ENCODE measurements around the gene PPIB.

PPIB gene

DNA sequence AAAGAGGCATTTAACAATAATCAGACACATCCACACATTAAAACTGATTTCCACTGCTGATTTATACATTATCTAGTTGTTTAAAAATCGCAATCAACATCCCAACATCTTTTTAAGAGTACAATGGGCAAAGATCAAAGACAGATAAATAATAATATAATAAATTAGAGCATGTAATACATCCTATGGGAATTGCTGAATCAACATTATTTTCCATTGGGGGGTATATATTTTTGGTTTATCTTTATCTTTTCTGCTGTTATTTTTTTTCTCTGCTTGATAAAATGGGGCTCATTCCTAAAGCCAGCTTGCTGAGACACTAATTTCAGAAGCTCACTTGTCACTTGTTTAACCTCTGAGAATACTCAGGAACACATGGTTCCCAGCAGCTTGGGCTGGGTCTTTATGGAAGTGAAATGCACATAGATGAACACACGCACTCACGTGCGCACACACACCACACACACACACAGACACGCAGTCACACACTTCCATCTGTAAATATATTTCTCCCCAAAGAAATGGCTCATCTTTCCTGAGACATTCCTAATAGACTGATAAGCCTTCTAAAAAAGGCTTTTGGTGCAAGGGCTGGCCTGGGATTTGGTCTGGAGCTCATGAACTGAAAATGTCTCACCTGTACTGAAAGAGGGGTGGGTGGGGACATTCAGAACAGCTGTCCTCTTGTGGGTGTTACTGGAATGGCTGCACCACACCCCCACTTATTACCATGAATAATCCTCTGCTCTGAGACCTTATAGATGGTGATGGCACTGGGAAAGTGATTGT is 3.5 kb upstream of the PPIB start:
- TF ChIP-seq, protein P1, sequence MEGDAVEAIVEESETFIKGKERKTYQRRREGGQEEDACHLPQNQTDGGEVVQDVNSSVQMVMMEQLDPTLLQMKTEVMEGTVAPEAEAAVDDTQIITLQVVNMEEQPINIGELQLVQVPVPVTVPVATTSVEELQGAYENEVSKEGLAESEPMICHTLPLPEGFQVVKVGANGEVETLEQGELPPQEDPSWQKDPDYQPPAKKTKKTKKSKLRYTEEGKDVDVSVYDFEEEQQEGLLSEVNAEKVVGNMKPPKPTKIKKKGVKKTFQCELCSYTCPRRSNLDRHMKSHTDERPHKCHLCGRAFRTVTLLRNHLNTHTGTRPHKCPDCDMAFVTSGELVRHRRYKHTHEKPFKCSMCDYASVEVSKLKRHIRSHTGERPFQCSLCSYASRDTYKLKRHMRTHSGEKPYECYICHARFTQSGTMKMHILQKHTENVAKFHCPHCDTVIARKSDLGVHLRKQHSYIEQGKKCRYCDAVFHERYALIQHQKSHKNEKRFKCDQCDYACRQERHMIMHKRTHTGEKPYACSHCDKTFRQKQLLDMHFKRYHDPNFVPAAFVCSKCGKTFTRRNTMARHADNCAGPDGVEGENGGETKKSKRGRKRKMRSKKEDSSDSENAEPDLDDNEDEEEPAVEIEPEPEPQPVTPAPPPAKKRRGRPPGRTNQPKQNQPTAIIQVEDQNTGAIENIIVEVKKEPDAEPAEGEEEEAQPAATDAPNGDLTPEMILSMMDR (conservative IDR thresholded peaks at IDR 0.05; ENCODE audit: low read depth, low read length): no peak
- DNase-seq (ENCODE audit: low read depth): no peak
- H3K4me3 ChIP-seq (ENCODE audit: low read depth, low read length): no peak overlapping the region

GRCh38 chr15:64164436-64164835 is 1.6 kb upstream of the PPIB start:
- no peak for DNase-seq (ENCODE audit: low read depth)
- TF ChIP-seq, protein P1 (conservative IDR thresholded peaks at IDR 0.05; ENCODE audit: low read depth, low read length): no peak
- no peak overlapping the region for H3K4me3 ChIP-seq (ENCODE audit: low read depth, low read length)

DNA sequence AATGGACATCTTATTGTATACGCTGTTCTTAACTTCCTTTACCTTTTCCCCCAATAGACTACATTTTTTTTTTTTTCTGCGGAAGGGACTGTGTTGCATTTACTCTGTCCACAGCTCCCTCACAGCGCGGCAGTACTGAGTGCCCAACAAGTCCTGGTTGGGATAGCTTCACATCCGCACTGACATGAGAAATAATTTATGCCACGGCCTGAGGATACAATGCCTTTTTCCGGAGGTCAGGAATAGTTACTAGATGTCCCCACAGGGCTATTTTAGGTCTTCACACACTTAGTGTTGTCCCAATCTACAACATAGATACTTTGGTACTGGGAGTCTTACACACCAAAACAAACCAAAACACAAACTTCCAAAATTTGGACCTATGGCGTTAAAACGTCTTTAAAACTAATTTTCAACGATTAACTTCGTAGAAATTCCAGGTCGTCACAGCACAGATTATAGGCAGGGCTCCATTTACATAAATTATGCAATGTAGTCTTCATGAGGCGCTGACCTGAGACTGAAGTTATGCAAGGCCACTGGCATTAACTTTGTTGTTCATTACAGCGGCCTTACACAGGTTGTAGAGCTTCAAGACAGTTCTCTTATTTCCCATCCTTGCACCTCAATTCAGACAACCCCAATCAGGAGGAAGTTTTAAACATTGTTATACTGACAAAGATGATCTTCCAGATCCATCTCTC is 989 bp upstream of the PPIB start:
- TF ChIP-seq, protein P1 (conservative IDR thresholded peaks at IDR 0.05; ENCODE audit: low read depth, low read length): no peak
- DNase-seq (ENCODE audit: low read depth): peak; percentile 40
- H3K4me3 ChIP-seq (ENCODE audit: low read depth, low read length): peak overlapping the region; percentile 60

DNA sequence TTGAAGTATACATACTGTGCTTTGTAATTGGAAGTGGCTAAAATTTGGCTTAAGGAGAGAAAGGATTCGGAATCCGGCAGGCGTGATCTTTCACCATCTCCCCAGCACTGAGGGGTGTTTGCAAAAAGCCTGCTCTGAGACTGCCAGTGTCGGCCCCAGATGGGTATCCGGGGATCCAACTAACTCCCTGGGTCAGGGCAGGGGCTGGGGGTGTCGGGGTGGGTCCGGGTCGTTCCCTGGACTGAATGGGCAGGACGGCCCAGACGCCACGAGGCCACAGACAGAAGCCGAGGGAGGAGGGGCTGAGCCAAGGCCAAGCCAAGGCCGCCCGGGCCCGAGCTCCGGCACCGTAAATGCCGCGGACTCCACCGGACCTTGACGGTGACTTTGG is 349 bp downstream of the PPIB start:
- no peak for DNase-seq (ENCODE audit: low read depth)
- H3K4me3 ChIP-seq (ENCODE audit: low read depth, low read length): peak overlapping the region; percentile 98
- TF ChIP-seq, protein P1 (conservative IDR thresholded peaks at IDR 0.05; ENCODE audit: low read depth, low read length): no peak

DNA sequence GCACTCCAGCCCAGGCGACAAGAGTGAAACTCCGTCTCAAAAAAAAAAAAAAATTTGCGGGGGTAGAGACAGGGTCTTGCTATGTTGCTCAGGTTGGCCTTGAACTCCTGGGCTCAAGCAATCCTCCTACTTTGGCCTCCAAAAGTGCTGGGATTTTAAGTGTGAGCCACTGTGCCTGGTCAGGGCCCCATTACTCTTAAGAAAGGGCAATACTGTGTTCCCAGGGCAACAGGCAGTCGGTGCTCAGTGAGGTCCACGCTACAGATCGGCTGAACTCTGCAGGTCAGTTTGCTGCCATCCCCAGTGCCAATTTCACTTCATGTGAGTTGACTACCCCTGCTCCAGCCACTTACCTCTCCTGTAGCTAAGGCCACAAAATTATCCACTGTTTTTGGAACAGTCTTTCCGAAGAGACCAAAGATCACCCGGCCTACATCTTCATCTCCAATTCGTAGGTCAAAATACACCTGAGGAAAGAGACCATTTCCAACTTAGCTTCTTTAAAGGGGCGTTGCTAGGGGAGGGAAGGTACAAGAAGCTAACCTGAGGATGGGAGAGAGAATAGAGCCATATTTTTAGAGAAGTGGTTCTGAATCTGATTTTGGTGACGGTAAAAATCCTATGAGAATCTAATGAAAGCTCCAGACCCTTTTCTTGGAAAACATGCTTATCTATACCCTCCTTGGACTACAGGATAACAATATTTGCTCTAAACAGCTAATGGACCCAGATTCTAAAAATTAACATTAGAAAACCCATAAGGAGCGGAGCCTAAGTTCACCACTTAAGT is 939 bp downstream of the PPIB start:
- peak overlapping the region; percentile 98 for H3K4me3 ChIP-seq (ENCODE audit: low read depth, low read length)
- TF ChIP-seq, protein P1 (conservative IDR thresholded peaks at IDR 0.05; ENCODE audit: low read depth, low read length): no peak
- DNase-seq (ENCODE audit: low read depth): no peak

GRCh38 chr15:64158363-64159134 is 4.3 kb downstream of the PPIB start:
- H3K4me3 ChIP-seq (ENCODE audit: low read depth, low read length): no peak overlapping the region
- TF ChIP-seq, protein P1 (conservative IDR thresholded peaks at IDR 0.05; ENCODE audit: low read depth, low read length): no peak
- no peak for DNase-seq (ENCODE audit: low read depth)

Data from choroid plexus epithelial cell (primary cell).